Ramos (cell line): ENCODE data around the gene PPP2R5E.

Source experiments
- in situ Hi-C: fragments of 300-500 bp; cut with MboI; formaldehyde crosslinking; loops from one replicate; pipeline ENCODE4 v1.14.3; 2022; ENCODE audit warnings: low sequenced_read_pairs; ENCODE audit not compliant: unreplicated experiment

PPP2R5E gene

DNA sequence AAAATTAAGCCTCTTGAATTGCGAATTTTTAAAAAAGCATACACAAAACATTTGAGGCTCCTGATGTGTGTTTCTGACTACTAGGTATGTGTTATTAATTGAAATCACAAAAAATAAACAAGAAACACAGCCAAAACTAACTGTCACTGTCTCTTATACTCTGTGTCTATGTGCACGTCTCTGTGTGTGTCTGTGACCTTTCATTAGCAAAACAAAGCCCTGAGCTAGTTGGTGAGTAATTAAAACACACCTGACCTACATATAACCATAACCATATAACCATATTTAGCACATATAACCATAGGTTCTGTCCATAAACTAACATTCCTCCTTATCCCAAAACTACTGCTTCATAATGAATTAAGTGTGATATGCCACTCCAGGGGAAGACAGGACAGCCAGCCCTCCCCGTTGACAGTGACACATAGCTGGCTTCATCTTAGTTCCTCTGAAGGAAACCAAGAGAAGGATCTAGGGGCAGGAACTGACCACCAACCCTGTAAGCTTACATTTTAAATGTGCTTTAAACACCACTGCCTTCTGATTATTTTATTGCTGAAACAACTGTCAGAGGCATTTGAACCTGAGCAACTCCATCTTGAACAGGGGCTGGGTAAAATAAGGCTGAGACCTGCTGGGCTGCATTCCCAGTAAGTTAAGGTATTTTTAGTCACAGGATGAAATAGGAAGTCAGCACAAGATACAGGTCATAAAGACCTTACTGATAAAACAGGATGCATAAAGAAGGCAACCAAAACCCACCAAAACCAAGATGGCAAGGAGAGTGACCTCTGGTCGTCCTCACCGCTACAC is 106.7 kb downstream of the PPP2R5E start:
- in situ Hi-C loops: no loop called here

- in situ Hi-C loops: no loop called here
These were observed 107.3 kb downstream of the PPP2R5E start for GRCh38 chr14:63435838-63436237.

GRCh38 chr14:63435204-63435603 is 108.0 kb downstream of the PPP2R5E start:
- in situ Hi-C loops: no loop called here

- in situ Hi-C loops: no loop called here
These were observed 110.2 kb downstream of the PPP2R5E start for GRCh38 chr14:63432888-63433552.

DNA sequence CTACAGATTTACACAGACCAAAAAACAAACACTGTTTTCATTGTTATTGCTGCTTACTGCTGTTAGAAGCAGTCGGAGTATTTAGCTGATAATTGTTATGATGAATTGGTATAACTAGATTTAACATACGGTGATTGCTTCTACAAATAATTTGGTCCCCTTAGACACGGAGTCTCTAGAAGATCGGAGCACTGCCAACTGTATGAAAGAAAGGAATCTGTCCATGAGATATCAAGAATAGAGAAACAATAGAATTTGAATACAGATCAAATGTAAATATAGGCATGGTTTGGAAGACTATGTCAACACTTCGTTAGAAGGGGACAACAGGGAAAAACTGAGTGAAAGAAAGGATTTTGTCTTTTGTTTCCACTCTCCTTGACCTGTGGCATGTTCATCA is 110.9 kb downstream of the PPP2R5E start:
- in situ Hi-C loops: no loop called here

DNA sequence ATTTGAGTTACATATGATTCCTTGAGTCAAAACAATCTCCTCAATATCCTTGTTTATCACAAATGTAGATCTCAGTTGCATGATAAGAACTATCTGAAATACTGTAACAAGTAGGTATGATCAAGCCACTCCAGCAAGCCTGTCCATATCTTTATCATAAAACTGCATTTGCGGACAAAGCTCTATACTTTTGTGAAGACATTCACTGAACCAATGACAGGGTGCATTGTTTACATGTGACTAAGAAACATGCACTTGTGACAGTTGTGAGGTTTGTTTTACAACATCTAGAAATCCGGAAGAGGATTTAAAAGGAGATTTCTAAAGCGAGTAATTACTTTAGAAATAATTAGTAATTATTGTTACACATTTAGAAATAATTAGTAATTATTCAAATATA is 111.7 kb downstream of the PPP2R5E start:
- in situ Hi-C loops: no loop called here

DNA sequence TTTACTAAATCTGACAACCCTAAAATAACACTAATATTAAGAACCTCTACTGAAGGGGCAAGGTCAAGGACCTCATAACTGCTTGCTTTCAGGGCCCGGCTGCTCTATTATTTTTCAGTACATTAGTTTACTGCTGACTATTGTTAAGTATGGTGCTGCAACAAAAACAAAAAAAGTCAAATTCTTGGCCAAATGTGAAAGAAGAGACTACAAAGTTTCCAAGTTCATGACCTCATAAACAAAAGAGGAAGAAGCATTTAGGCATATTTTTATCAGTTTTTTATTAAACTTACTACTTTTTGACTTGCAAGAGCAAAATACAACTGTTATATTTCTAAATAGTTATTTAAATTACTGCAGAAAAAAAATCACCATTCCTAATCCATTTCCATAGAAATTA is 114.7 kb downstream of the PPP2R5E start:
- in situ Hi-C loops: no loop called here

GRCh38 chr14:63426838-63427352 is 116.3 kb downstream of the PPP2R5E start:
- in situ Hi-C loops: no loop called here

DNA sequence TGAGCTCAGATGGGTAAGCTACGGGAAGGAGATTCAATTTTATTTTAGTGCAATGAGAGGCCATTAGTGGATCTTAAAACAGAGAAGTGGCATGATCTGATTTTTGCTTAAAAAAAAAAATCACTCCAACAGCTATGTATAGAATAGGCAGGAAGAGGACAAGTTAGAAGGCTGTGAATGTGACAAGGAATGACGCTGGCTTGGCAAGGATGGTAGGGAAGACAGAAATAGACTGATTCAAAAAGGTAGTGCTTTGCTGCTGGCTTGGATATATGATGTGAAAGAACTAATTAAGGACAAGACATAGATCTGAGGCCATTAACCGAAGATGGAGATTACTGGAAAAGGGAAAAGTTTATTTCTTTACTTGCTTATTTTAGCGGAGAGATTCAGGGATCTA is 119.3 kb downstream of the PPP2R5E start:
- in situ Hi-C loops: no loop called here

GRCh38 chr14:63423381-63423780 is 119.8 kb downstream of the PPP2R5E start:
- in situ Hi-C loops: no loop called here

GRCh38 chr14:63421919-63422318 is 121.3 kb downstream of the PPP2R5E start:
- in situ Hi-C loops: no loop called here

GRCh38 chr14:63421226-63421625 is 122.0 kb downstream of the PPP2R5E start:
- in situ Hi-C loops: no loop called here

- in situ Hi-C loops: no loop called here
These were observed 125.2 kb downstream of the PPP2R5E start for GRCh38 chr14:63418020-63418419.

GRCh38 chr14:63413009-63413408 is 130.2 kb downstream of the PPP2R5E start:
- in situ Hi-C loops: no loop called here

GRCh38 chr14:63406333-63406732 is 136.8 kb downstream of the PPP2R5E start:
- in situ Hi-C loops: no loop called here

DNA sequence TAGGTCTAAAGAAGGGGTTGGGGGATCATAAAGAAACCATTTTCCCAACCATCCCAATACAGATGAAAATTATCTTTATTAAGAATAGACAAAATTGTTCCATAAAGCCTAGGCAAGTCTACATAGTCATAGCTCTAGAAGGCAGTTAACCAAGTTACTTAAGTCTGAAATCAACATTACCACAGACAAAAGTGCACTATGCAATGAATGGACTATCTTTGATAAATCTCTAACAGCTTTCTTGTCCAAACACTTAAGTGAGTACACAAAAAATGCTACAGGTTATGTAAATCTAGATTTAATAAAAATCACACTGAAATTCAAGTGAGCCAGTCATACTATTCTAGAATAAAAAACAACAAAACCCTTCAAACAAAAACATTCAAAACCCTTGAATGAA is 137.5 kb downstream of the PPP2R5E start:
- in situ Hi-C loops: no loop called here

GRCh38 chr14:63404906-63405305 is 138.3 kb downstream of the PPP2R5E start:
- in situ Hi-C loops: no loop called here

GRCh38 chr14:63401646-63402045 is 141.5 kb downstream of the PPP2R5E start:
- in situ Hi-C loops: no loop called here

GRCh38 chr14:63398952-63399351 is 144.2 kb downstream of the PPP2R5E start:
- in situ Hi-C loops: loop anchor here (25.0 kb wide), 2 partner anchors 388 to 913 kb away; no protein-coding TSS in a partner anchor

GRCh38 chr14:63394841-63395240 is 148.3 kb downstream of the PPP2R5E start:
- in situ Hi-C loops: loop anchor here (25.0 kb wide), 2 partner anchors 392 to 917 kb away; no protein-coding TSS in a partner anchor

GRCh38 chr14:63394432-63394831 is 148.7 kb downstream of the PPP2R5E start:
- in situ Hi-C loops: loop anchor here (25.0 kb wide), 2 partner anchors 393 to 918 kb away; no protein-coding TSS in a partner anchor
